ENCODE measurements around the gene SERPINB13.
"Not testable (repeated sequence)": the region's sequence is repeated elsewhere in the genome, so short reads cannot be mapped to it uniquely, and the experiment has no call there.

Gene SERPINB13

DNA sequence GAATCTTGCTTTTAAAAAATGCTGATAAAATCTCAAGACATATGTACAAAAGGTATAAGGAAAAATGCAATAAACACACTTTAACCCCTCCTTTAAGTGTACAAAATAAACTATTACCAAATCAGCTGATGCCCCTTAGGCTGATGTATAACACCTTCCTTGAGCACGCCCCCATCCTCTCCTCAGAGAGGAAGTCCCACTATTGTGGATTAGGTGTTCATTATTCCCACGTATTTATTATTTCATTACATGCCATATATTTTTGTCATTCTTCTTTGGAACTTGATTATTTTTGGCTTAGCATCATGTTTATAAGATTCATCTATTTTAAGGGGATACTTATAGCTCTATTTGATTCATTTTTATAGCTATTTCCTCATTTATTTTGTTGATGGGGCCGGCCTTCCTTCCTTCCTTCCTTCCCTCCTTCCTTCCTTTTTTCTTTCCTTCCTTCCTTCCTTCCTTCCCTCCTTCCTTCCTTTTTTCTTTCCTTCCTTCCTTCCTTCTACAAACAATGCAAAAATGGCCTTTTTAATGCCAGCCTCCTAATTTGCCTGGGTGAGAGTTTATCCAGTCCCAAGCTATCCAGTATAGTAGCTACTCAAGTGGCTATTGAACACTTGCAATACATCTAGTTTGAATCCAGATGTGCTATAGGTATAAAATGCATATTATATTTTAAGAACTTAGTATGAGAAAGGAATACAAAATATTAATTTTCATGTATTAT is 4.0 kb downstream of the SERPINB13 start:
- no peak for DNase-seq

GRCh38 chr18:63591725-63592124 is 4.6 kb downstream of the SERPINB13 start:
- DNase-seq, result no peak

DNA sequence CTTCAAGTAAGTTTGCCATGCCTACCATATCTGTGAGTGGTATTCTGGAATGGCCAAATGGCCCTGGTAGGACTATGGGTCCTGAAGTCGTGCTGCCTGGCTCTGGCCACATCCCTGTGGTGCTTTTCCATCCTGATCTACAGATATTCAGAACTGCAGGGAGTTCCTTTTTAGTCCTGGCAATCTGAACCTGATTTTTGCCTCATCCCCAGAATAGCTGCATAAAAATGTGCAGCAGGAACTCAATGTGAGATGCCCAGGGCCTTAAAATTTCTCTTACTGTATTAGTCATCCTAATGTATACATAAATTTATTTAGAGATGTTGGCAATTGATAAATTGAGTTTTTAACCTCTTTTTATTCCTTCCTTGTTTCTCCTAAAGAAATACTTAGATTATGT is 5.3 kb downstream of the SERPINB13 start:
- DNase-seq, result no peak

DNA sequence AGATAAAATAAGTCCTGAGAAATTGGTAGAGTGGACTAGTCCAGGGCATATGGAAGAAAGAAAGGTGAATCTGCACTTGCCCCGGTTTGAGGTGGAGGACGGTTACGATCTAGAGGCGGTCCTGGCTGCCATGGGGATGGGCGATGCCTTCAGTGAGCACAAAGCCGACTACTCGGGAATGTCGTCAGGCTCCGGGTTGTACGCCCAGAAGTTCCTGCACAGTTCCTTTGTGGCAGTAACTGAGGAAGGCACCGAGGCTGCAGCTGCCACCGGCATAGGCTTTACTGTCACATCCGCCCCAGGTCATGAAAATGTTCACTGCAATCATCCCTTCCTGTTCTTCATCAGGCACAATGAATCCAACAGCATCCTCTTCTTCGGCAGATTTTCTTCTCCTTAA is 9.8 kb downstream of the SERPINB13 start:
- DNase-seq, result no peak

- DNase-seq, result no peak
These were observed 16.2 kb downstream of the SERPINB13 start for GRCh38 chr18:63603355-63603754.

GRCh38 chr18:63603772-63604171 is 16.6 kb downstream of the SERPINB13 start:
- DNase-seq, result no peak

GRCh38 chr18:63604791-63605567 is 17.8 kb downstream of the SERPINB13 start:
- no peak for DNase-seq

GRCh38 chr18:63606526-63606925 is 19.4 kb downstream of the SERPINB13 start:
- DNase-seq, result no peak

DNA sequence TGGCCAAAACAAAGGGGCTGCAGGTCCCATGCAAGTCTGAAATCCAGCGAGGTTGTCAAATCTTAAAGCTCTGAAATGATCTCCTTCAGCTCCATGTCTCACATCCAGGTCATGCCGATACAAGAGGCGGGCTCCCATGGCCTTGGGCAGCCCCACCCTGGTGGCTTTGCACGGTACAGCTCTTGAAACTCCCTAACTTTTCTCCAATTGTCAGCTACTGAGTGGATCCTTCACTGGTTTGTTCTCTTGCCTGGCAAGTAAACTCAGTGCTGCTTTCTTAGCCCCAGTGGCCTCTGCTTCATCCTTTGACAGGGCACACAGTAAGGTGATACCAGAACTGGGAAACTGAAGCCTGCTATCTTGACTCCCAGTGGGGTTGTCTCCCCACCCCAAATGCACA is 26.3 kb downstream of the SERPINB13 start:
- no peak for DNase-seq

- DNase-seq, result no peak
These were observed 30.1 kb downstream of the SERPINB13 start for GRCh38 chr18:63617049-63617914.

GRCh38 chr18:63617915-63618234 is 30.7 kb downstream of the SERPINB13 start:
- DNase-seq, result no peak

DNA sequence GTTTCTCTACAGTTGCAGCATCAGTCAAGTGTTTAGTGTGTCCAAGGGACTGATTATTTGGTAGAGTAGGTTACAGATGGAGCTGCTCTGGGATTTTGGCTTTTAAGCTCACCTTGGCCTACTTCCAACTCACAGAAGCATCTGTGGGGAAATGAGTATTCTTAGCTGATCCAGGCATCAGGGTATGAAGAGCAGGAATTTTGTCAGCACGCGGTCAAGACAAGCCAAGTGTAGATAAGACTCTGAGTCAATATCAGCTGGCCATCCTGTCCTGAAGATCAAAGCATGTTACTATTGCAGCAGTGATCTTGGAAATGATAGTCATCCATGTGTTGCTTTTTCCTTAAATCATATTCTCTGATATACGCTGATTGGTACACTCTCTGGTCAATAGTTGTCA is 32.5 kb downstream of the SERPINB13 start:
- DNase-seq, result no peak

DNA sequence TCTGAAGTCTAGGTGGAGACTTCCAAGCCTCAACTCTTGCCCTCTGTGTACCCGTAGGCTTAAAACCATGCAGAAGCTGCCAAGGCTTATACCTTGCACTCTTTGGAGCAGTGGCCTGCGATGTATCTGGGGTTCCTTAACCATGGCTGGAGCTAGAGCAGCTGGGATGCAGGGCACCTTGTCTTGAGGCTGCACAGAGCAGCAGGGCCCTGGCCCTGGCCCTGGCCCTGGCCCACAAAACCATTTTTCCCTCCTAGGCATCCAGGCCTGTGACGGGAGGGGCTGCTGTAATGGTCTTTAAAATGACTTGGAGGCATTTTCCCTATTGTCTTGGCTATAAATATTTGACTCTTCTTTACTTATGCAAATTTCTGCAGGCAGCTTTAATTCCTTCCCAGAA is 37.7 kb downstream of the SERPINB13 start:
- DNase-seq, result no peak

- no peak for DNase-seq
These were observed 39.3 kb downstream of the SERPINB13 start for GRCh38 chr18:63626431-63626830.

DNA sequence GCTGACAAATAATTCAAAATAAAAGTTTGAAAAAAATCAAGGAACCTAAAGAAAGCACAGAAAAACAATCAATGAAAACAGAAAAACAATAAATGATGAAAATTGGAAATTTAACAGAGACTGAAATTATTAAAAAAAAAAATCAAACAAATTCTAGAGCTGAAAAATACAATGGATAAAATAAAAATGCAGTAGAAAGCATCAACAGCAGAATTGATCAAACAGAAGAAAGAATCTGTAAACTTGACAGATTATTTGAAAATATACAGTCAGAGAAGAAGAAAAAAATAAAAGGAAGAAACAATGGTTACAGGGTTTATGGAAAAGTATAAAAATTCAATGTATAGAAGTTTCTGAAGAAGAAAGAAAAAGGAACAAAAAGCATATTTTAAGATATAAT is 40.7 kb downstream of the SERPINB13 start:
- no peak for DNase-seq

DNA sequence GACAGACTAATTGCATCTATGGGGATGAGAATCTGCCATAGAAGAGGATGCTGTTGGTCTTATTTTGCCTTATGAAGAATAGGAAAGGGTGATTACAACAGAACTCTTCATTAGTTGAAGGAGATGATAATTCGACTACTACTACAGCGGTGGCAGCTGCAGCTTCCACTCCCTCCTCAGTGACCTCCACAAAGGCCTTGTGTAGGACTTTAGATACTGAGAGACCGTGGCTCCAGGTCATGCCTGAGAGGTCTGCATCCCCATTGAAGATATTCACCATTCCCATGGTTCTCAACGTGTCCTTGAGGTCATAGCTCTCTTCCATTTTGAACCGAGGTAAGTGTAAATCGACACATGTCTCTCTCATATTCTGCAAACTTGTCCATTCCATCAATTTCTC is 50.6 kb downstream of the SERPINB13 start:
- no peak for DNase-seq

DNA sequence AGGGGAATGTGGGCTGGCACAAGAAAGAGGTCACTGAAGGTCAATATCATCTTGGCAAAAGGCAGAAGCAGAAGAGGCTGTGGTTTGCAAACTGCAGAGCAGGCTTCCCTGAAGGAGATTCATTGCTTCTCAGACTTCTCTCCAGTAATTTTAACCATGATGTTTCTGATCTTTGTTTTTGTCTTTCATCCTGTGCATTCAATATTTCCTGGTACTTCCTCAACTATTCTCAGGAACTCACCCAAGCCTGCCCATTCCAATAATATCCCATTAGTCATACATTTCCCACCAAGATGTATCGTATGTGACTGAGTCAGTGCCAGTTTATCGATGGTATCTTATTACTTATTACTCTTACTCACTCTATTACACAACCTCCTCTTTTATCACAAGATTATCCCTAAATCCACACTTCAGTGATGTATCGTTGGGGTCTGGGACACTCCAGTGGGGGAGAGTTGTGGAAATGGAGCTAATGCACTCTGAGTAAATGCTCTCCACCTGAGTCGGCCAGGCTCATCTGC is 54.1 kb downstream of the SERPINB13 start:
- not testable (repeated sequence) for DNase-seq

GRCh38 chr18:63642668-63643356 is 55.7 kb downstream of the SERPINB13 start:
- DNase-seq, result not testable (repeated sequence)

- not testable (repeated sequence) for DNase-seq
These were observed 57.0 kb downstream of the SERPINB13 start, which contains the start of gene SERPINB4 for GRCh38 chr18:63644142-63644541. TSS of gene SERPINB4 (minus strand) at chr18:63644256. CDS start at chr18:63643577, 679 bp downstream.

- DNase-seq, result not testable (repeated sequence)
These were observed 57.6 kb downstream of the SERPINB13 start for GRCh38 chr18:63644694-63645093.

GRCh38 chr18:63646936-63647335 is 59.8 kb downstream of the SERPINB13 start:
- DNase-seq, result no peak

DNA sequence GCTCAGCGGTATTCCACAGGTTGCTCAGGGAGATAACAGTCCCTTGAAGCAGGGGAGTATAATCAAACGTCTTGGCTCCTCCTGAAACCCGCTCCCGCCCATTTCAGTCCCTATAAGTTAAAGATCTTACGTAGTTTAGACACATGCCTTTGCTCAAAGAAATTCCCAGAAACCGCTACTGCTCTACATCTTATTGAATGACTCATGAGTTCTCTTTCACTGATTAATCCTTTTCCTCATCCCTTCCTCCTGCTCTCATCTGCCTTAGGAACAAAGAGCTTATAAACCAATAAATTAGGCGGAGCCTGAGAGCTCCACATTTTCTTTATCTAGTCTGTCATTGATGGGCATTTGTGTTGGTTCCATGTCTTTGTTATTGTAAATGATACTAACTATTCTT is 61.1 kb downstream of the SERPINB13 start:
- no peak for DNase-seq
